ENCODE measurements around the gene ITGAD.

DNA sequence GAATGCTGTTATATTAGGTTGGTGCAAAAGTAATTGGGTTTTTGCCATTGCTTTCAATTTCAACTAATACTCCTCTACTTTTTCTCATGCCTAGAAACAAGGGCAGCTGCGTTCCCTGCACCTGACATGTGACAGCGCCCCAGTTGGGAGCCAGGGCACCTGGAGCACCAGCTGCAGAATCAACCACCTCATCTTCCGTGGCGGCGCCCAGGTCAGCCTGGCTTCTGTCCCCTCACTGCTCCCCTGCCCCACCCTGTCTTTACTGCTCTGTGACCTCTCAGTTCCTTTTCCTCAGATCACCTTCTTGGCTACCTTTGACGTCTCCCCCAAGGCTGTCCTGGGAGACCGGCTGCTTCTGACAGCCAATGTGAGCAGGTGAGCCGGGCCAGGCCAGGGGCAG is 16.4 kb upstream of the ITGAD start:
- no peak for TF ChIP-seq BHLHE40 (IDR thresholded peaks at IDR 0.05; ENCODE audit: low read depth, low read length)
- TF ChIP-seq, protein P1, sequence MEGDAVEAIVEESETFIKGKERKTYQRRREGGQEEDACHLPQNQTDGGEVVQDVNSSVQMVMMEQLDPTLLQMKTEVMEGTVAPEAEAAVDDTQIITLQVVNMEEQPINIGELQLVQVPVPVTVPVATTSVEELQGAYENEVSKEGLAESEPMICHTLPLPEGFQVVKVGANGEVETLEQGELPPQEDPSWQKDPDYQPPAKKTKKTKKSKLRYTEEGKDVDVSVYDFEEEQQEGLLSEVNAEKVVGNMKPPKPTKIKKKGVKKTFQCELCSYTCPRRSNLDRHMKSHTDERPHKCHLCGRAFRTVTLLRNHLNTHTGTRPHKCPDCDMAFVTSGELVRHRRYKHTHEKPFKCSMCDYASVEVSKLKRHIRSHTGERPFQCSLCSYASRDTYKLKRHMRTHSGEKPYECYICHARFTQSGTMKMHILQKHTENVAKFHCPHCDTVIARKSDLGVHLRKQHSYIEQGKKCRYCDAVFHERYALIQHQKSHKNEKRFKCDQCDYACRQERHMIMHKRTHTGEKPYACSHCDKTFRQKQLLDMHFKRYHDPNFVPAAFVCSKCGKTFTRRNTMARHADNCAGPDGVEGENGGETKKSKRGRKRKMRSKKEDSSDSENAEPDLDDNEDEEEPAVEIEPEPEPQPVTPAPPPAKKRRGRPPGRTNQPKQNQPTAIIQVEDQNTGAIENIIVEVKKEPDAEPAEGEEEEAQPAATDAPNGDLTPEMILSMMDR (conservative IDR thresholded peaks at IDR 0.05; ENCODE audit: low read depth, low read length) = no peak
